ENCODE measurements around the gene UGCG. TPM values are rescaled to one million over a fixed set of nuclear protein-coding genes. Genes with fewer than 3 reads are reported as not detected.

The UGCG gene
- total and polyA plus RNA-seq, 9 of the 15 experiments (the other 6 are each of a cell fraction or from before 2014, with no cell fraction given): 20.0 to 40.3 (median 29.2) TPM

DNA sequence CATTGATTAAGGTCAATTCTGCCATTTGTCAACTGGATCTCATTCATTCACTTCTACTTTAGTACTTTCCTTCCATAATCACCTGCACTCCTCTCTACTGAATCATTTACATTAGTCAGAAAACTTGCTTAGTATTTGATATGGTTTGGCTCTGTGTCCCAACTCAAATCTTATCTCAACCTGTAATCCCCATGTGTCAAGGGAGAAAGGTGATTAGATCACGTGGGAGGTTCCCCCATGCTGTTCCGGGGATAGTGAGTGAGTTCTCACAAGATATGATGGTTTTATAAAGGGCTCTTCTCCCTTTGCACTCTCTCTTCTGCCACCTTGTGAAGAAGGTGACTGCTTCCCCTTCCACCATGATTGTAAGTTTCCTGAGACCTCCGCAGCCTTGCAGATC is 23.7 kb upstream of the UGCG start (continued):
- peak; percentile 54; the same call in 1 of the 2 replicates for TF ChIP-seq SMARCE1 (IDR thresholded peaks at IDR 0.05)
- peak; percentile 47 for TF ChIP-seq CBFA2T2 (conservative IDR thresholded peaks at IDR 0.05)
- TF ChIP-seq PRMT5 (CRISPR knock-in tag; IDR thresholded peaks at IDR 0.05): no peak
- TF ChIP-seq ARID1B (IDR thresholded peaks at IDR 0.05): peak; percentile 50
- TF ChIP-seq NR2F6 (CRISPR knock-in tag; IDR thresholded peaks at IDR 0.05): no peak
- TF ChIP-seq TRIM24 (IDR thresholded peaks at IDR 0.05): peak in 1 of 2 experiments; percentile 52; a peak in 1 of 4 replicates
- no peak for TF ChIP-seq IRF1 (CRISPR knock-in tag; IDR thresholded peaks at IDR 0.05; ENCODE audit: borderline replicate concordance)
- TF ChIP-seq U2AF1 (optimal IDR thresholded peaks at IDR 0.05; ENCODE audit: low read depth, low read length): no peak
- peak; percentile 55; the same call in 1 of the 2 replicates for TF ChIP-seq DPF2 (IDR thresholded peaks at IDR 0.05)
- no peak for TF ChIP-seq ZNF785 (CRISPR knock-in tag; IDR thresholded peaks at IDR 0.05)
- no peak for TF ChIP-seq KDM4B (IDR thresholded peaks at IDR 0.05; ENCODE audit: borderline replicate concordance in 2 of 2, low read depth in 1 of 2)
- no peak for TF ChIP-seq CREBBP (IDR thresholded peaks at IDR 0.05; ENCODE audit: low read depth, low read length)
- no peak for TF ChIP-seq MCM2 (IDR thresholded peaks at IDR 0.05; ENCODE audit: low read depth)
- no peak for TF ChIP-seq ATF1 (CRISPR knock-in tag; IDR thresholded peaks at IDR 0.05)
- TF ChIP-seq ATF1 (tag; IDR thresholded peaks at IDR 0.05): no peak
- no peak for TF ChIP-seq CHD4 (IDR thresholded peaks at IDR 0.05; ENCODE audit: insufficient read depth, insufficient replicate concordance, low read depth, low read length, poor library complexity, severe bottlenecking)
- no peak for TF ChIP-seq GTF2F1 (IDR thresholded peaks at IDR 0.05; ENCODE audit: low read depth, low read length)
- no peak for TF ChIP-seq ZNF586 (CRISPR knock-in tag; conservative IDR thresholded peaks at IDR 0.05)
- no peak for TF ChIP-seq FOXP1 (CRISPR knock-in tag; IDR thresholded peaks at IDR 0.05)
- TF ChIP-seq ZNF121 (CRISPR knock-in tag; conservative IDR thresholded peaks at IDR 0.05): no peak
